GM12878 (cell line): ENCODE measurements around the gene CEACAM6. TPM values are rescaled to one million over a fixed set of nuclear protein-coding genes. Genes with fewer than 3 reads are reported as not detected.

Experiments used
- HDAC6 ChIP-seq: fragments of 200-600 bp; sonication (generic); IDR thresholded peaks from one replicate; pipeline ENCODE4 v1.8.0; 2017; ENCODE audit warnings: antibody characterized with exemption; ENCODE audit not compliant: unreplicated experiment
- IKZF2 ChIP-seq, 2 experiments: fragments of 450-650 bp; IDR thresholded peaks; 2 replicates each; pipeline ENCODE4 v1.6.1; 2017; ENCODE audit warnings: mild to moderate bottlenecking in 2 of 2, moderate library complexity in 2 of 2
- JUND ChIP-seq: IDR thresholded peaks from 2 replicates; pipeline ENCODE4 v1.6.1; 2012; ENCODE audit warnings: low read depth, mild to moderate bottlenecking, low read length, improper control_type of control experiment, moderate library complexity
- KLF5 ChIP-seq: fragments of 450-650 bp; IDR thresholded peaks from 2 replicates; pipeline ENCODE4 v1.6.1; 2014; ENCODE audit warnings: mild to moderate bottlenecking; ENCODE audit not compliant: partially characterized antibody
- MTA2 ChIP-seq: fragments of 450-650 bp; IDR thresholded peaks from 2 replicates; pipeline ENCODE4 v1.6.1; 2016; ENCODE audit warnings: low read depth, mild to moderate bottlenecking, moderate library complexity
- POLR2AphosphoS2 ChIP-seq: IDR thresholded peaks from 2 replicates; pipeline ENCODE4 v1.6.1; 2011; ENCODE audit warnings: low read depth, mild to moderate bottlenecking, low read length, improper control_type of control experiment, moderate library complexity
- YY1 ChIP-seq: IDR thresholded peaks from 2 replicates; pipeline ENCODE4 v1.6.1; 2011; ENCODE audit warnings: low read depth, mild to moderate bottlenecking, low read length
- ZBED1 ChIP-seq: IDR thresholded peaks from 2 replicates; pipeline ENCODE4 v1.6.1; 2016; ENCODE audit warnings: borderline replicate concordance
- ZNF384 ChIP-seq: IDR thresholded peaks from 2 replicates; pipeline ENCODE4 v1.6.1; 2012; ENCODE audit warnings: low read depth, mild to moderate bottlenecking, low read length, improper control_type of control experiment, borderline replicate concordance
- ZNF622 ChIP-seq: fragments of 450-650 bp; IDR thresholded peaks from 2 replicates; pipeline ENCODE4 v1.6.1; 2017; ENCODE audit warnings: mild to moderate bottlenecking, inconsistent platforms
- polyA plus RNA-seq, 11 experiments: library from polyadenylated mRNA; depleted of rRNA in 4 of 11; unstranded in 6 of 11; stranded (reverse) in 5 of 11; fragments of >200 nt; fragmentation: Nextera tagmentation in 4 of 11; fragmentation: Illumina TruSeq in 1 of 11; extraction: Ambion mirVana in 4 of 11; extraction: Trizol in 1 of 11; gene quantifications; 1 replicate in 1 of 11; 2 replicates in 10 of 11; pipeline versions ENCODE4 v1.2.1 to v1.2.3, GENCODE V29; 2011 to 2016; ENCODE audit warnings: inconsistent platforms in 2 of 11, missing spikeins in 2 of 11, low read depth in 1 of 11
- total RNA-seq, 4 experiments: library from RNA; depleted of rRNA in 3 of 4; stranded (reverse); fragments of >200 nt in 3 of 4; fragmentation: Illumina TruSeq in 1 of 4; extraction: Trizol in 1 of 4; gene quantifications; 2 replicates each; pipeline versions ENCODE4 v1.2.1 to v1.2.3, GENCODE V29; 2013 to 2021
- TF ChIP-seq, protein P1 (sequence below): fragments of 450-650 bp; IDR thresholded peaks from 2 replicates; pipeline ENCODE4 v1.6.1; 2016; ENCODE audit warnings: mild to moderate bottlenecking
- TF ChIP-seq, protein P2 (sequence below): IDR thresholded peaks from 2 replicates; pipeline ENCODE4 v1.6.1; 2011; ENCODE audit warnings: borderline replicate concordance, low read depth, mild to moderate bottlenecking, moderate library complexity, mixed read lengths, low read length; ENCODE audit not compliant: insufficient read depth; ENCODE audit errors: extremely low read length
- TF ChIP-seq, protein P3 (sequence below): fragments of 450-650 bp; IDR thresholded peaks from 2 replicates; pipeline ENCODE4 v1.6.1; 2017; ENCODE audit warnings: antibody characterized with exemption, mild to moderate bottlenecking, moderate library complexity
- TF ChIP-seq, protein P4 (sequence below): IDR thresholded peaks from 2 replicates; pipeline ENCODE4 v1.6.1; 2012; ENCODE audit warnings: low read depth, low read length, improper control_type of control experiment

Gene CEACAM6
- total and polyA plus RNA-seq, 10 of the 15 experiments (the other 5 are each of a cell fraction or from before 2014, with no cell fraction given), result 0.26 TPM; not detected in 9

DNA sequence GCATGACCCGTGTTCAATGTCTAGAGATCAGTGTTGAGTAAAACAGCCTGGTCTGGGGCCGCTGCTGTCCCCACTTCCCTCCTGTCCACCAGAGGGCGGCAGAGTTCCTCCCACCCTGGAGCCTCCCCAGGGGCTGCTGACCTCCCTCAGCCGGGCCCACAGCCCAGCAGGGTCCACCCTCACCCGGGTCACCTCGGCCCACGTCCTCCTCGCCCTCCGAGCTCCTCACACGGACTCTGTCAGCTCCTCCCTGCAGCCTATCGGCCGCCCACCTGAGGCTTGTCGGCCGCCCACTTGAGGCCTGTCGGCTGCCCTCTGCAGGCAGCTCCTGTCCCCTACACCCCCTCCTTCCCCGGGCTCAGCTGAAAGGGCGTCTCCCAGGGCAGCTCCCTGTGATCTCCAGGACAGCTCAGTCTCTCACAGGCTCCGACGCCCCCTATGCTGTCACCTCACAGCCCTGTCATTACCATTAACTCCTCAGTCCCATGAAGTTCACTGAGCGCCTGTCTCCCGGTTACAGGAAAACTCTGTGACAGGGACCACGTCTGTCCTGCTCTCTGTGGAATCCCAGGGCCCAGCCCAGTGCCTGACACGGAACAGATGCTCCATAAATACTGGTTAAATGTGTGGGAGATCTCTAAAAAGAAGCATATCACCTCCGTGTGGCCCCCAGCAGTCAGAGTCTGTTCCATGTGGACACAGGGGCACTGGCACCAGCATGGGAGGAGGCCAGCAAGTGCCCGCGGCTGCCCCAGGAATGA is 48.4 kb upstream of the CEACAM6 start (continued):
- TF ChIP-seq ZBED1 (no peak), YY1 (no peak), HDAC6 (no peak), KLF5 (no peak), ZNF384 (no peak), ZNF622 (no peak), IKZF2 (IDR thresholded peaks at IDR 0.05) (no peak), POLR2AphosphoS2 (no peak), JUND (no peak), MTA2 (no peak)
- TF ChIP-seq, protein P1, sequence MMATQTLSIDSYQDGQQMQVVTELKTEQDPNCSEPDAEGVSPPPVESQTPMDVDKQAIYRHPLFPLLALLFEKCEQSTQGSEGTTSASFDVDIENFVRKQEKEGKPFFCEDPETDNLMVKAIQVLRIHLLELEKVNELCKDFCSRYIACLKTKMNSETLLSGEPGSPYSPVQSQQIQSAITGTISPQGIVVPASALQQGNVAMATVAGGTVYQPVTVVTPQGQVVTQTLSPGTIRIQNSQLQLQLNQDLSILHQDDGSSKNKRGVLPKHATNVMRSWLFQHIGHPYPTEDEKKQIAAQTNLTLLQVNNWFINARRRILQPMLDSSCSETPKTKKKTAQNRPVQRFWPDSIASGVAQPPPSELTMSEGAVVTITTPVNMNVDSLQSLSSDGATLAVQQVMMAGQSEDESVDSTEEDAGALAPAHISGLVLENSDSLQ, result no peak
- TF ChIP-seq, protein P2, sequence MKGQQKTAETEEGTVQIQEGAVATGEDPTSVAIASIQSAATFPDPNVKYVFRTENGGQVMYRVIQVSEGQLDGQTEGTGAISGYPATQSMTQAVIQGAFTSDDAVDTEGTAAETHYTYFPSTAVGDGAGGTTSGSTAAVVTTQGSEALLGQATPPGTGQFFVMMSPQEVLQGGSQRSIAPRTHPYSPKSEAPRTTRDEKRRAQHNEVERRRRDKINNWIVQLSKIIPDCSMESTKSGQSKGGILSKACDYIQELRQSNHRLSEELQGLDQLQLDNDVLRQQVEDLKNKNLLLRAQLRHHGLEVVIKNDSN, result no peak
- TF ChIP-seq, protein P3, sequence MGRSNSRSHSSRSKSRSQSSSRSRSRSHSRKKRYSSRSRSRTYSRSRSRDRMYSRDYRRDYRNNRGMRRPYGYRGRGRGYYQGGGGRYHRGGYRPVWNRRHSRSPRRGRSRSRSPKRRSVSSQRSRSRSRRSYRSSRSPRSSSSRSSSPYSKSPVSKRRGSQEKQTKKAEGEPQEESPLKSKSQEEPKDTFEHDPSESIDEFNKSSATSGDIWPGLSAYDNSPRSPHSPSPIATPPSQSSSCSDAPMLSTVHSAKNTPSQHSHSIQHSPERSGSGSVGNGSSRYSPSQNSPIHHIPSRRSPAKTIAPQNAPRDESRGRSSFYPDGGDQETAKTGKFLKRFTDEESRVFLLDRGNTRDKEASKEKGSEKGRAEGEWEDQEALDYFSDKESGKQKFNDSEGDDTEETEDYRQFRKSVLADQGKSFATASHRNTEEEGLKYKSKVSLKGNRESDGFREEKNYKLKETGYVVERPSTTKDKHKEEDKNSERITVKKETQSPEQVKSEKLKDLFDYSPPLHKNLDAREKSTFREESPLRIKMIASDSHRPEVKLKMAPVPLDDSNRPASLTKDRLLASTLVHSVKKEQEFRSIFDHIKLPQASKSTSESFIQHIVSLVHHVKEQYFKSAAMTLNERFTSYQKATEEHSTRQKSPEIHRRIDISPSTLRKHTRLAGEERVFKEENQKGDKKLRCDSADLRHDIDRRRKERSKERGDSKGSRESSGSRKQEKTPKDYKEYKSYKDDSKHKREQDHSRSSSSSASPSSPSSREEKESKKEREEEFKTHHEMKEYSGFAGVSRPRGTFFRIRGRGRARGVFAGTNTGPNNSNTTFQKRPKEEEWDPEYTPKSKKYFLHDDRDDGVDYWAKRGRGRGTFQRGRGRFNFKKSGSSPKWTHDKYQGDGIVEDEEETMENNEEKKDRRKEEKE, result no peak
- TF ChIP-seq, protein P4, sequence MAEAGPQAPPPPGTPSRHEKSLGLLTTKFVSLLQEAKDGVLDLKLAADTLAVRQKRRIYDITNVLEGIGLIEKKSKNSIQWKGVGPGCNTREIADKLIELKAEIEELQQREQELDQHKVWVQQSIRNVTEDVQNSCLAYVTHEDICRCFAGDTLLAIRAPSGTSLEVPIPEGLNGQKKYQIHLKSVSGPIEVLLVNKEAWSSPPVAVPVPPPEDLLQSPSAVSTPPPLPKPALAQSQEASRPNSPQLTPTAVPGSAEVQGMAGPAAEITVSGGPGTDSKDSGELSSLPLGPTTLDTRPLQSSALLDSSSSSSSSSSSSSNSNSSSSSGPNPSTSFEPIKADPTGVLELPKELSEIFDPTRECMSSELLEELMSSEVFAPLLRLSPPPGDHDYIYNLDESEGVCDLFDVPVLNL, result no peak
